ENCODE measurements around the gene DAPK1. TPM values are rescaled to one million over a fixed set of nuclear protein-coding genes. Genes with fewer than 3 reads are reported as not detected.

The DAPK1 gene
- total and polyA plus RNA-seq, 2 donors = 12.1 to 79.2 TPM

DNA sequence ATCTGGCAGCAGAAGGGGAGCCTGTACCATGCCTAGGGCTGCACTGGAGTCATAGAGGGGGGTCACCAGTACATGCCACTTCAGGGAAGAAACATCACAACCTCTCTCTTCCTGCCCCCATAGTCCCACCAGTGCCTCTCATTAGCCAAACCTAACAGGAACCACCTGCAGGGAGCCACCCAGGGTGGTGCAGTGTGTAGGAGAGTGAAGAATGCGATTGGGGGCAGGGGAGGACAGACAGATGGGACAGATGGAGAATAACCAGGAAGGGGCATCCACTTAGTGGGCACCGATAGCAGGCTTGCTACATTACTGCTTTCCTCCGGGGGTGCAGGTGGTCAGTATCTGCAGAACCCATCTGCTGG is 19.2 kb downstream of the DAPK1 start:
- Histone ChIP-seq H3K4me3 (ENCODE audit: low read depth, low read length) (no peak overlapping the region), H3K36me3 (ENCODE audit: insufficient read depth) (no peaks in the 10 kb centered on the region), H3K4me1 (ENCODE audit: insufficient read depth) (peaks cover 2% of the 10 kb centered on the region), H3K27ac (ENCODE audit: low read depth) (no peak overlapping the region)
- no peak for DNase-seq (ENCODE audit: extremely low spot score)
- 72% methylated on average over 3 of the region's 3 CpGs for WGBS

DNA sequence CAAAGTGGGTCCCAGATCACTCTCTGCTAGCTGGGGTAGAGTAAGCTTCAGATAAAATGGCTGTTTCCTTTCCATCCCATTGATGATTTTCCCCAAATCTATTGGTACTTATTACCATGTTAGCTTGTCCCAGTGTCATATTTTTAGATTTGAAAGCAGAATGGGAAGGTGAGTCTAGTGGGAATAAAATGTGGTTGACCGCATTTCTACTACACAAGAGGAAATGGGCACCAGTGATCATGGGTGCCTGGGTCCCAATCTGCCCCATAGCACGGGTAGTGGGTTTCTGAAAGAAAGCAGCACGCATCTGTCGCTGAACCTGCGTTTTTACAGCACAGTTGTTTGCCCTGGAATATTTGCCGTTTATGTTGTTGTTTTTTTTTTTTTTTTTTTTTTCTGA is 20.1 kb downstream of the DAPK1 start:
- H3K4me1 ChIP-seq (ENCODE audit: insufficient read depth) = peaks cover 2% of the 10 kb centered on the region

DNA sequence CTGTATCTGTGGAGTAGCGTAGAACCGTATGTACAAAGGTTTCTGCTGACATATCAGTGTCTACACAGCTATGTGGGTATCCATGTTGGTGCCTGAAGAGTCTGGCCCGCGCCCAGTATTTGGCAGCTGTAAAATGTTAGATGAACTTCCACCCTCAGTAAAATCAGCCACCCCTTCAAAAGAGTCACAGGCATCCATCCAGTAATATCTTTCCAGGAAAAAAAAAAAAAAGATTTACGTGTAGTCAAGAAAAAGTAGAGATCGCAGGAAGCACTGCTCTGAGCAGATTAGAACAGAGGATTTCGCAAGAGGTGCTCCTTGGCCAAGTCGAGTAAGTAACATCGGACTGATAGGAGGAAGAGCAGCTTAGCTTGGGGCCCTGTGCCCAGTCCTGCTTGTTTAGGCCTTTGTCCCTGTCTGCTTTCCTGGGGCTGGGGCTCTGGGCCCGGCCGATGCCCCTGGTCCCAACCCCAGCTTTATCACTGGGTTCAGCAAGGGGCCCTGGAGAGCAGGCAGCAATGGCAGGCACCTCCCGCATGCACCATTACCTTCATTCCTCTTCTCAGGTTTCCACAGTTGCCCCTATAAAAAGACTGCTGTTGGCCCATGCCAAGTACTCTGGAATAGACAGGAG is 21.2 kb downstream of the DAPK1 start:
- WGBS = 23% methylated on average over 12 of the region's 12 CpGs
- DNase-seq (ENCODE audit: extremely low spot score) = no peak
- Histone ChIP-seq H3K27ac (ENCODE audit: low read depth) (no peak overlapping the region), H3K4me1 (ENCODE audit: insufficient read depth) (peaks cover 2% of the 10 kb centered on the region), H3K4me3 (ENCODE audit: low read depth, low read length) (no peak overlapping the region), H3K36me3 (ENCODE audit: insufficient read depth) (no peaks in the 10 kb centered on the region)

More for the DNA sequence above, 20.1 kb downstream of the DAPK1 start:
- 88% methylated on average over 6 of the region's 6 CpGs for WGBS
- DNase-seq (ENCODE audit: extremely low spot score) = no peak
- Histone ChIP-seq H3K4me3 (ENCODE audit: low read depth, low read length) (no peak overlapping the region), H3K27ac (ENCODE audit: low read depth) (no peak overlapping the region), H3K36me3 (ENCODE audit: insufficient read depth) (no peaks in the 10 kb centered on the region)

DNA sequence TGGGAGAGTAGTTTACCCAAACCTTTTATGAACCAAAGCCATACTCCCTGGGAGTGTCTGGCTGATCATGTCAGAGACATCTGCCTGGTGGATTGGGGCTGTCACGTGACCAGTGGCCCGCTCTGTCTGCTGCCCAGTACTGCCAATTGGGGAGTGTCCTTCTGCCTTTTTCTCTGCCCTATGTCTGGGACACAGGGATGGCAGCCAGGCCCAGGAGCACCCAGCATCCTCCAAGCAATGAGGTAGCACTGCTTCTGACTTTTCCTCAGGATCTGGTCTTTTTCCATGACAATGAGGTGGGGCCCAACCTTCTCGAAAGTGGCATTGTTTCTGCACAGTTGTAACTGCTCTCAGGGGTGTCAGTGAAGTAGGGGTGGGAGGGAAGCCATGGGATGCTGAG is 21.8 kb downstream of the DAPK1 start:
- H3K4me3 ChIP-seq (ENCODE audit: low read depth, low read length) = no peak overlapping the region
- 87% methylated on average over 3 of the region's 3 CpGs for WGBS
- no peak for DNase-seq (ENCODE audit: extremely low spot score)
- no peaks in the 10 kb centered on the region for H3K36me3 ChIP-seq (ENCODE audit: insufficient read depth)
- peaks cover 2% of the 10 kb centered on the region for H3K4me1 ChIP-seq (ENCODE audit: insufficient read depth)
- no peak overlapping the region for H3K27ac ChIP-seq (ENCODE audit: low read depth)

DNA sequence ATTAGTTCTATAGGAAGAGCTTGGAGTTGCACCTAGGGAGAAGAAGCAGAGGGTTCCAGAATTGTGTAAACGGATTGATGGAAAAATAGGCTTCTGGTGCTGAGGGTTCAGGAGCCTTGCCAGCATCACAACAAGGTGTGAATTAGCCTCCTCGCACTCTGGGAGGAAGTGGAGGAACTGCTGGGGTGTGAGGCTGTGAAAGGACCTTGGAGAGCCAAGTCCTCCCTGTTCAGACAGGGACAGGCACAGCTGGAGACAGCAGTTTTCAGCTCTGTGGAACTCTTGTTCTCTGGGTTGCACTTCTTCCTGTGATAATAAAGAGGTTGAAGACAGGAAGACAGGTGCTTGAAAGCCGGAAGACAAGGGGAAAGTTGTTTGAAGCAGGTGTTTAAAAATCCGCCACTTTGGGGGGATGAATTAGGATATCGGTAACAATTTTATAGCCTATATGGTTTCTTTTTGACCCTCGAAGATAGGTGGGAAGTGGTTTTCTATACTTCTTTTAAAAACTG is 22.6 kb downstream of the DAPK1 start:
- WGBS = 90% methylated on average over 6 of the region's 6 CpGs
- Histone ChIP-seq H3K27ac (ENCODE audit: low read depth) (no peak overlapping the region), H3K4me1 (ENCODE audit: insufficient read depth) (no peaks in the 10 kb centered on the region), H3K4me3 (ENCODE audit: low read depth, low read length) (no peak overlapping the region), H3K36me3 (ENCODE audit: insufficient read depth) (no peaks in the 10 kb centered on the region)
- no peak for DNase-seq (ENCODE audit: extremely low spot score)

DNA sequence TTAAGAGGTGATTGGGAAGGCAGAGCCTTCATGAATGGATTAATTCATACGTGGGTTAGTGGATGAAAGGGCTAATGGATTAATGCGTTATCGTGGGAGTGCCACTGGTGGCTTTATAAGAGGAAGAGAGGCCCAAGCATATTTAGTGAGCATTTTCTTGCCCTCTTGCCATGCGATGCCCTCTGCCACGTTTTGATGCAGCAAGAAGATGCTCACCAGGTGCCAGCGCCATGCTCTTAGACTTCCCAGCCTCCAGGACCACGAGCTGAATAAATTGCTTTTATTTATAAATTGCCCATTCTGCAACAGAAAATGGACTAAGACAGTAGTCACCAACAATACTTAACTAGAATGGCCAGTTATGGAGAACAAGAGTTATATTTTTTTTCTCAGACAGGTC is 24.2 kb downstream of the DAPK1 start:
- Histone ChIP-seq H3K4me3 (ENCODE audit: low read depth, low read length) (no peak overlapping the region), H3K4me1 (ENCODE audit: insufficient read depth) (no peaks in the 10 kb centered on the region), H3K27ac (ENCODE audit: low read depth) (no peak overlapping the region), H3K36me3 (ENCODE audit: insufficient read depth) (no peaks in the 10 kb centered on the region)
- 87% methylated on average over 7 of the region's 7 CpGs for WGBS
- no peak for DNase-seq (ENCODE audit: extremely low spot score)

DNA sequence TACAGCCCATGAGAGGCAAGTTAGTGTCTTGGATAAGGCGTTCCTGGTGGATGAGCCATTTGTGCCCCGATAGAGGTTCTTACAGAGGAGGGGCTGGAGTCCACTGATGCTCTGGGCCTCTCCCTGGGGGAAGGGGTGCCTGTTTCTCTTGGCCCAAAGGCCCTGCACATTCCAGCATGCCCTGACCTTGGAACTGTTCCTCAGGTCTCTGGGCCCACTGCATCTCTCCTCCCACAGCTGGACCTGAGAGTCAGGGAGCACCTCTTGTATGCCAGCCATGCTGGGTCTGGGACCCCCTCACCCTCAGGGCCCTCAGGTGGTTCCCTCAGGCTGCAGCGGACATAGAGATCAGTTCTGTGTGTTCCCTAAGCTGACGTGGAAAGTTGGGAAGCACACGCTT is 26.4 kb downstream of the DAPK1 start:
- no peak overlapping the region for H3K27ac ChIP-seq (ENCODE audit: low read depth)
- 92% methylated on average over 5 of the region's 5 CpGs for WGBS
- no peaks in the 10 kb centered on the region for H3K4me1 ChIP-seq (ENCODE audit: insufficient read depth)
- H3K4me3 ChIP-seq (ENCODE audit: low read depth, low read length) = no peak overlapping the region
- DNase-seq (ENCODE audit: extremely low spot score) = no peak
- no peaks in the 10 kb centered on the region for H3K36me3 ChIP-seq (ENCODE audit: insufficient read depth)

DNA sequence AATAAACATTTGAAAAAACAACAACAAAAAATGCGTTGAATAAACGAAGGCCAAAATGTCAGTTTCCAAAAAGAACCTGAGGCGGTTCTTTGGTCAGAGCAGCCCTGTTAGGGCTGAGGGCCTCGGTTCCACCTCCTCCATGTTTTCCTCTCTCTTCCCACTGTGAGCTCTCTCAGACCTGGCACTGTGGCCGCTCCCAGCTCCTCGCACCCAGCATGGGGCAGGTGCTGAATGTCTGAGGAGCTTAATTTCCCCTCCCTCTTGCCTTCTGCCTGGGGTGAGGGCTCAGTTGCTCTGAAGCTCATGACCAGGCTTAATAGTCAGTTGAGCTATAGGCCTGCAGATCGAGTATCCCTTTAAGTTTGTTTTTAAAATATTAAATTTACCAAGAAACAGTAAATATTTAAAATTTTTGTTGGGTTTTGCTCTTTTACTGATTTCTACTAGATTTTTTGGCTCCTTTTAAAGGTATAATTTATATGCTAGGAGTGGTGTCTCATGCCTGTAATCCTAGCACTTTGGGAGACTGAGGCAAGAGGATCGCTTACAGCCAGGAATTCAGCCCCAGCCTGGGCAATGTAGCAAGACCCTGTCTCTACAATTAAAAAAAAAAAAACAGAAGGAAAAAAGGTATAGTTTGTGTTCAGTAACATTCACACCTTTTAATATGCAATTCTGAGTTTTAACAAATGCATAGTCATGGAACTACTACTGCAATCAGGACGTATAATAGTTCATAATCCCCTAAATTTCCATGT is 28.1 kb downstream of the DAPK1 start:
- no peaks in the 10 kb centered on the region for H3K4me1 ChIP-seq (ENCODE audit: insufficient read depth)
- no peak for DNase-seq (ENCODE audit: extremely low spot score)
- 84% methylated on average over 9 of the region's 9 CpGs for WGBS

DNA sequence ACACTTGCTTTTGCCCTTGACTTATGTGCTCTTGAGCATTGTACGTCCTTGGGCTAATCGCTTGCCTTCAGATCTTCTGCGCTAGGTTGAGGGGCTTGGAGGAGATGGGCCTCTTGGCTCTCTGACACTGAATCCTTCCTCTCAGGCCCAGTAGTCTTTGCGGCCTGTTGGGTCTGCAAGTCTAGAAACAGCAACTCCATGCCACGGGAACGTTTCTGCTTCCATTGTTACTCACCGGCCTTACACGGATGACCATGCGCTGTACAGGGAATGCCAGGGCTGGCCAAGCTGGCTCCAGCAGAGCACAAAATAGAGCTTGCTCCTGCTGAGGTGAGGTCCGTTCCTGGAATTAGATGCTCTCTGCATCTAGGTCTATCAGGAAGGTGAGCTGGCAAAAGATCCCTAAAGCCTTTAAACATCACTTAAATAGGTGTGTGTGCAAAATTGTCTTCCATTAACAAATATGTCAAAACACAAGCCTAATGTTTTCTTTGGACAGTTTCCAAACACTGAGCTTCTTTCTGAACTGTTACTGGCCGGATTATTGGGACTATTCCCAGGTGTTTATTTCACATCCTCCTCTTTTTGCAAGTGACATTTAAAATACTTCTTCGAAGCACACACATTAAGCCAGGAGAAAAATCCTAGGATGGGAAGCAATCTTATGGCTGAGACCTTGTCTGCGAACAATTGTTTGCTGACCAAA is 29.7 kb downstream of the DAPK1 start:
- H3K4me3 ChIP-seq (ENCODE audit: low read depth, low read length) = no peak overlapping the region
- 83% methylated on average over 13 of the region's 13 CpGs for WGBS
- DNase-seq (ENCODE audit: extremely low spot score) = no peak
- H3K27ac ChIP-seq (ENCODE audit: low read depth) = no peak overlapping the region
- no peaks in the 10 kb centered on the region for H3K4me1 ChIP-seq (ENCODE audit: insufficient read depth)
- no peaks in the 10 kb centered on the region for H3K36me3 ChIP-seq (ENCODE audit: insufficient read depth)

More for the DNA sequence above, 28.1 kb downstream of the DAPK1 start:
- H3K36me3 ChIP-seq (ENCODE audit: insufficient read depth) = no peaks in the 10 kb centered on the region
- no peak overlapping the region for H3K4me3 ChIP-seq (ENCODE audit: low read depth, low read length)
- H3K27ac ChIP-seq (ENCODE audit: low read depth) = no peak overlapping the region

DNA sequence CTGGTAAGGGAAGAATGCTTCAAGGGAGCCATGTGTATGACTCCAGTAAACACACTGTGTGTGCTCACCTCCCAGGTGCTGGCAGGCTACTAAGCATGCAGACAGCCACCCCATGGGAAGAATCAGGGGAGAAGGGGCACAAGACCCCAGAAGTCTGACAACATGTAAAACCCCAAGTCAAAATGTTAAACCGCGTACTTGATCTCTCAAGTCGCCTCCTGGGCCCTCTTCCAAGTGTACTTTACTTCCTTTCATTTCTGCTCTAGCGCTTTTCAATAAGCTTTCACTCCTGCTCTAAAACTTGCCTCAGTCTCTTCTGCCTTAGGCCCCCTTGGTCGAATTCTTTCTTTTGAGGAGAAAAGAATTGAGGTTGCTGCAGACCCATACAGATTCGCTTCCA is 31.3 kb downstream of the DAPK1 start:
- no peak overlapping the region for H3K4me3 ChIP-seq (ENCODE audit: low read depth, low read length)
- H3K36me3 ChIP-seq (ENCODE audit: insufficient read depth) = no peaks in the 10 kb centered on the region
- H3K27ac ChIP-seq (ENCODE audit: low read depth) = no peak overlapping the region
- no peaks in the 10 kb centered on the region for H3K4me1 ChIP-seq (ENCODE audit: insufficient read depth)
- WGBS = 84% methylated on average over 6 of the region's 6 CpGs
- no peak for DNase-seq (ENCODE audit: extremely low spot score)

DNA sequence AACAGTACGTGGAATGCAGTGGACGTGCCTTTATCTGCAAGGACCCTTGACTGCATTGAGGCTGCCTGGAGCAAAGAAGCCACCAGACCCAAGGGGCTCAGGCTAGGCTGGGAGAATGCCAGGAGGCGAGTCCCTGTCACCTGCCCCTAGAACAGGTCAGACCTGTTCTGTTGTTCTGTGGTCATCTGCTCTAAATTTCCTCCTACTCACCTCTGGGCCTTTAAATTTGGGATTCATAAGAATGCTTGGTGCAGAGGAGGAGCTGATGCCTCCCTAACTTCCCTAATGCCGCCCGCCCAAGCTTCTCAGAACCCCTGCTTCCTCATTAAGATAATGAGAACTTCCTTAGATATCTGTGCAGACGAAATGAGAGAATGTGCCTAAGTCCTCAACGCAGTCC is 32.0 kb downstream of the DAPK1 start:
- Histone ChIP-seq H3K4me1 (ENCODE audit: insufficient read depth) (no peaks in the 10 kb centered on the region), H3K4me3 (ENCODE audit: low read depth, low read length) (no peak overlapping the region), H3K27ac (ENCODE audit: low read depth) (no peak overlapping the region), H3K36me3 (ENCODE audit: insufficient read depth) (no peaks in the 10 kb centered on the region)
- no peak for DNase-seq (ENCODE audit: extremely low spot score)
- WGBS = 81% methylated on average over 7 of the region's 7 CpGs

DNA sequence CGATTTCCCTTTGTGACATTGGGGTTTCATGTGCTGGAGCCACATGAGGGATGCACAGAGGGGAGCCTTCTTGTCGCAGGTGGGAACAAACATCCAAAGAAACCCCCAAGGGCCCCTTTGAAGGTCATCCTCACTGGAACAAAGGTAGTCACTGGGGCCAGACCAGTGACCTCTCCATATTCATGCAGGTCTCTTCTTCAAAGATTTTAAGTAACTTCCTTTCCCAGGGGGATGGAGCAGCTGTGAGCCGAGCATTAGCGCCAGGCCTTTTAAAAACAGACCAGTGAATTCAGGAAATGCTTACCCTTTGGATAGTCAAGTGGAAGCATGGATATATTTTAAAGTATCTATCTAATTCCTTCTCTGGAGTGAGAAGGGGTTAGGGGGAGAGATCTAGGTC is 33.0 kb downstream of the DAPK1 start:
- Histone ChIP-seq H3K36me3 (ENCODE audit: insufficient read depth) (no peaks in the 10 kb centered on the region), H3K4me1 (ENCODE audit: insufficient read depth) (no peaks in the 10 kb centered on the region), H3K27ac (ENCODE audit: low read depth) (no peak overlapping the region), H3K4me3 (ENCODE audit: low read depth, low read length) (no peak overlapping the region)
- 88% methylated on average over 4 of the region's 4 CpGs for WGBS
- DNase-seq (ENCODE audit: extremely low spot score) = no peak

DNA sequence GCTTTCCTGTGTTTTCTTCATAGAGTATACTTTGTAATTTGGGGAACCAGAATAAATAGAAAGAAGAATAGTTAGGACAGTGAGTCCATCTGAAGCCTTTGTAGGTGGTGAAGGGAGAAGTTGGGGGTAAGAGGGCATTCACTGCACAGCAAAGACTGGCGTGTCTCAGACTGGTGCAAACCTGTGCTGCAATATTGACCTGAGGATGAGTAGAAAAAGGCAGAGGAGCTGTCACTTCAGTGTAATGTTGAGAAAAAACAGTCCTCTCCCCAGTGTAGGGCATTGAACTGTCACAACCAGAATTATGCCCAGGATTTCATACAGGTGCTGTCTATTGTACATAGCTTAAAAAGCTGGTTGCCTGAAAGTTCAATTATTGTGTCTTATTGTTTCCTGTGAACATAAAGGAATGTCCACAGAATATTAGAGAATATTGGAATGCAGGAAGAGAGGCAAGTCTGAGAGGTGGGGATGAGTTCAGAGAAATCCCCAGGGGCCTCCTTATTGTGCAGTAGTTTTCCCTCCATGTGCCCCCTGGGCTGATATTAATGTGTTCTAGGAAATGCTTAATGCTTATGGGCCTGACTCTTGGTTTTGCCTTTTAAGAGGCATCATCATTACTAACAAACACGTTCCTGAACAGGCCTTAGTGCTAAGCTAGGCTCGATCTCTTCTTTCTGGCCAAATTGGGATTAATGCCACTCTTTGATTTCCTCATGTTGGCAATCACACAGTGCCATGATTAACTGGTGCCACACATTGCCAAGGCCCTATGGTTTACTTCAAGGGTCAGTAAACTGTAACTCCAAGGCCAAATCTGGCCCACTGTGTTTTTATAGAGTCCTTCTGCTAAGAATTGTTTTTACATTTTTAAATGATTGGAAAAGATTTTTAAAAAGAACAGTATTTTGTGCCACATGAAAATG is 34.0 kb downstream of the DAPK1 start:
- WGBS = 80% methylated on average over 3 of the region's 3 CpGs
- Histone ChIP-seq H3K4me3 (ENCODE audit: low read depth, low read length) (no peak overlapping the region), H3K36me3 (ENCODE audit: insufficient read depth) (no peaks in the 10 kb centered on the region), H3K27ac (ENCODE audit: low read depth) (no peak overlapping the region), H3K4me1 (ENCODE audit: insufficient read depth) (no peaks in the 10 kb centered on the region)
- no peak for DNase-seq (ENCODE audit: extremely low spot score)

Measured in urinary bladder (tissue), 4 donors.